HFFc6 (cell line): Measurements from ENCODE around the gene MKRN1. TPM values are rescaled to one million over a fixed set of nuclear protein-coding genes. Genes with fewer than 3 reads are reported as not detected.
"Not testable (repeated sequence)": the region's sequence is repeated elsewhere in the genome, so short reads cannot be mapped to it uniquely, and the experiment has no call there.

Source experiments
- DNase-seq: peaks from one replicate; pipeline ENCODE4 v3.0.0-alpha.2; 2018
- H3K27ac Mint-ChIP-seq: 2 replicates; pipeline ENCODE4 v1.8.0; 2020; ENCODE audit warnings: mild to moderate bottlenecking, mixed read lengths
- H3K27me3 Mint-ChIP-seq: 2 replicates; pipeline ENCODE4 v1.8.0; 2021; ENCODE audit warnings: mild to moderate bottlenecking, moderate library complexity, mixed read lengths; ENCODE audit not compliant: insufficient read depth
- H3K36me3 Mint-ChIP-seq: 2 replicates; pipeline ENCODE4 v1.8.0; 2021; ENCODE audit warnings: low read depth, mixed read lengths
- H3K4me1 Mint-ChIP-seq: 2 replicates; pipeline ENCODE4 v1.8.0; 2020; ENCODE audit warnings: low read depth, mixed read lengths
- H3K4me3 Mint-ChIP-seq: 2 replicates; pipeline ENCODE4 v1.8.0; 2020; ENCODE audit warnings: mild to moderate bottlenecking, moderate library complexity, mixed read lengths
- H3K9me3 Mint-ChIP-seq: 2 replicates; pipeline ENCODE4 v1.8.0; 2020; ENCODE audit warnings: mild to moderate bottlenecking, mixed read lengths
- total RNA-seq, 6 experiments: library from RNA; stranded (reverse); fragmentation: NEBNext Ultra II Directional; extraction: Animal tissue kit (Norgen Biotek cat#: 25700); gene quantifications; 2 replicates in 1 of 6; 3 replicates in 5 of 6; pipeline ENCODE4 v1.2.3, GENCODE V29; 2021
- TF ChIP-seq, protein P1 (sequence below): fragments of 200-600 bp; sonication (generic); IDR thresholded peaks from 2 replicates; pipeline ENCODE4 v1.5.0; 2021; ENCODE audit warnings: antibody characterized with exemption, mild to moderate bottlenecking

MKRN1 gene
- total RNA-seq, 6 experiments from 2014 or later: 62.8 to 67.5 (median 64.3) TPM

DNA sequence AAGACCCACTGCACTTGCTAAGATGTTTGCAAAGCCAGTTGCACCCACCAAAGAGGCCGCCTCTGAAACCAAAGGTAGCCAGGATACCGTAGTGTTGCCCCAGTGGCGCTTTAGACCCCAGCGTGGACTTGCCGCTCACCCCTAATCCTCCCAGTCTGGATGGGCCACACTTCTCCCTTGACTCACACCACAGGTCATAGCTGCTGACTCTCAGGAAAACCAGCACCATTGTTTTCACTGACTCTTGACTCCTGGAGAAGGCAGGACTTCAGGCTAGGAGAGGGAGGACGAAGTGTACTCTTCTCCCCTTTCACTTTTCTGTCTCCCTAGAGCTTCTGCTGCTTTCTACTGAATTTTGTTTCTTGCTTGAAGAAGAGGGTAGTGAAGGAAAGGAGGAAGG lies 53.2 kb downstream of the MKRN1 start:
- Mint-ChIP-seq H3K36me3 (no peaks in the 10 kb centered on the region), H3K4me3 (no peak overlapping the region), H3K27me3 (peaks cover 30% of the 10 kb centered on the region), H3K9me3 (no peaks in the 10 kb centered on the region), H3K4me1 (no peaks in the 10 kb centered on the region), H3K27ac (no peak overlapping the region)
- TF ChIP-seq, protein P1, sequence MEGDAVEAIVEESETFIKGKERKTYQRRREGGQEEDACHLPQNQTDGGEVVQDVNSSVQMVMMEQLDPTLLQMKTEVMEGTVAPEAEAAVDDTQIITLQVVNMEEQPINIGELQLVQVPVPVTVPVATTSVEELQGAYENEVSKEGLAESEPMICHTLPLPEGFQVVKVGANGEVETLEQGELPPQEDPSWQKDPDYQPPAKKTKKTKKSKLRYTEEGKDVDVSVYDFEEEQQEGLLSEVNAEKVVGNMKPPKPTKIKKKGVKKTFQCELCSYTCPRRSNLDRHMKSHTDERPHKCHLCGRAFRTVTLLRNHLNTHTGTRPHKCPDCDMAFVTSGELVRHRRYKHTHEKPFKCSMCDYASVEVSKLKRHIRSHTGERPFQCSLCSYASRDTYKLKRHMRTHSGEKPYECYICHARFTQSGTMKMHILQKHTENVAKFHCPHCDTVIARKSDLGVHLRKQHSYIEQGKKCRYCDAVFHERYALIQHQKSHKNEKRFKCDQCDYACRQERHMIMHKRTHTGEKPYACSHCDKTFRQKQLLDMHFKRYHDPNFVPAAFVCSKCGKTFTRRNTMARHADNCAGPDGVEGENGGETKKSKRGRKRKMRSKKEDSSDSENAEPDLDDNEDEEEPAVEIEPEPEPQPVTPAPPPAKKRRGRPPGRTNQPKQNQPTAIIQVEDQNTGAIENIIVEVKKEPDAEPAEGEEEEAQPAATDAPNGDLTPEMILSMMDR: no peak
- DNase-seq: no peak

DNA sequence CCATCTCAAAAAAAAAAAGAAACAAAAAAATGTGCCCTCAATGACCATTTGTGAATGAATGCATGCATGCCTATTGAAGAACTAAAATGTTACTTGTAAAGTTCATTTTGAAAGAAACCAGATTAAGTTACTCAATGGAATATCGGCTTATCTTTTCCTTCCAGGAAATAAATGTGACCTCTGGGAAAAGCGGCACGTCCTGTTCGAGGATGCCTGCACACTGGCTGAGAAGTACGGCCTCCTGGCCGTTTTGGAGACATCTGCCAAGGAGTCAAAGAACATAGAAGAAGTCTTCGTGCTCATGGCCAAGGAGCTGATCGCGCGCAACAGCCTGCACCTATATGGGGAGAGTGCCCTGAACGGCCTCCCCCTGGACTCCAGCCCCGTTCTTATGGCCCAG lies 53.6 kb downstream of the MKRN1 start:
- TF ChIP-seq, protein P1: no peak
- Mint-ChIP-seq H3K36me3 (no peaks in the 10 kb centered on the region), H3K4me3 (no peak overlapping the region), H3K27me3 (peaks cover 33% of the 10 kb centered on the region), H3K4me1 (no peaks in the 10 kb centered on the region), H3K9me3 (no peaks in the 10 kb centered on the region), H3K27ac (no peak overlapping the region)
- no peak for DNase-seq

DNA sequence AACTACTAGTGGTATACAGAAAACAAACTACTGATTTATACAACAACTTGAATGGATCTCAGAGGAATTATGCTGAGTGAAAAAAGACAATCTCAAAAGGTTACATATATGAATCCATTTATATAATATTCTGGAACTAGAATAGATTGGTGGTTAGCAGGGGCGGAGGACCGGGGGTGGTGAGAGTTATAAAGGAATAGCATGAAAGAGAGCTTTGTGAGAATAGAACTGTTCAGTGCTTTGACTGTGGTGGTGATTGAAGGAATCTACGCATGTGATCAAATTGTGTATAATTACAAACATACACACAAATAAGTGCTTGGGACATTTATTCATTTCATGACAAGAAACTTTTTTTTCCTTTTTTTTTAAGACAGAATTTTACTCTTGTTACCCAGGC lies 55.8 kb downstream of the MKRN1 start:
- Mint-ChIP-seq H3K4me3 (no peak overlapping the region), H3K36me3 (no peaks in the 10 kb centered on the region), H3K9me3 (no peaks in the 10 kb centered on the region), H3K27ac (no peak overlapping the region), H3K4me1 (no peaks in the 10 kb centered on the region), H3K27me3 (peaks cover 27% of the 10 kb centered on the region)
- DNase-seq: no peak
- TF ChIP-seq, protein P1: no peak

DNA sequence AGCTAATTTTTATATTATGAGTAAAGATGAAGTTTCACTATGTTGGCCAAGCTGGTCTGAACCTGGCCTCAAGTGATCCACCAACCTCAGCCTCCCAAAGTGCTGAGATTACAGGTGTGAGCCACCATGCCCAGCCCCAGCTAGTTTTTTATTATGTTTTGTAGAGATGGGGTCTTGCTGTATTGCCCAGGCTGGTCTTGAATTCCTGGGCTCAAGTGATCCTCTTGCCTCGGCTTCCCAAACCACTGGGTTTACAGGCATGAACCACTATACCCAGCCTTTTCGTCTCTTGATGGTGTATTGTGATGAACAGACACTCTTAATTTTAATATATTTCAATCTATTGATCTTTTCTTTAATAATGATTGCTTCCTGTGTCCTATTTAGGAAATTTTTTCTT lies 57.8 kb downstream of the MKRN1 start:
- DNase-seq: no peak
- H3K9me3 Mint-ChIP-seq: no peaks in the 10 kb centered on the region
- TF ChIP-seq, protein P1: no peak
- H3K4me3 Mint-ChIP-seq: no peak overlapping the region
- no peaks in the 10 kb centered on the region for H3K36me3 Mint-ChIP-seq
- H3K27ac Mint-ChIP-seq: no peak overlapping the region
- H3K4me1 Mint-ChIP-seq: no peaks in the 10 kb centered on the region
- peaks cover 33% of the 10 kb centered on the region for H3K27me3 Mint-ChIP-seq

DNA sequence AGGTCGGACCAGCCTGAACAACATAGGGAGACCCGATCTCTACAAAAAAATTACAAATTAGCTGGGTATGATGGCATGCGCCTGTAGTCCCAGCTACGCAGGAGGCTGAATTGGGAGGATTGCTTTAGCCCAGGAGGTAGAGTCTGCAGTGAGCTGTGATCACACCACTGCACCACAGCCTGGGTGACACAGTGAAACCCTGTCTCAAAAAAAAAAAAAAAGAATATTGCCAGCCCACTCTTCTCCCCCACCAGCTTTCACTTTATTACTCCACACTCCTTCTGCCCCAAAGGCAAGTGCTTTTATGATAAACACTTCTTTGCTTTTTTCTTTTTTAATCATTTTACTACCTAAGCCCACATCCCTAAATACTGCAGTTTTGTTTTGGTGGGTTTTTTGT lies 60.7 kb downstream of the MKRN1 start:
- TF ChIP-seq, protein P1: no peak
- no peaks in the 10 kb centered on the region for H3K36me3 Mint-ChIP-seq

DNA sequence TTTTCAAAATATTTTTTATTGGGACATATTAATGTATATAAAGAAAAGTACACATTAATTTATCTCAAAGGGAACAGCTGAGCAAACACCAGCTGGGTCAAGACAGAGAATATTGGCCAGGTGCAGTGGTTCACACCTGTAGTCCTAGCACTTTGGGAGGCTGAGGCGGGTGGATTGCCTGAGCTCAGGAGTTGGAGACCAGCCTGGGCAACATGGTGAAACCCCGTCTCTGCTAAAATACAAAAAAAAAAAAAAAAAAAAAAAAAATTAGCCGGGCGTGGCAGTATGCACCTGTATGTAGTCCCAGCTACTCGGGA lies 61.2 kb downstream of the MKRN1 start:
- H3K27me3 Mint-ChIP-seq: peaks cover 45% of the 10 kb centered on the region
- H3K4me3 Mint-ChIP-seq, H3K27ac Mint-ChIP-seq, H3K36me3 Mint-ChIP-seq, H3K4me1 Mint-ChIP-seq, H3K9me3 Mint-ChIP-seq, DNase-seq: not testable (repeated sequence)

More for the DNA sequence above, 60.7 kb downstream of the MKRN1 start:
- H3K4me3 Mint-ChIP-seq: no peak overlapping the region
- H3K4me1 Mint-ChIP-seq: no peaks in the 10 kb centered on the region
- DNase-seq: no peak
- H3K27ac Mint-ChIP-seq: no peak overlapping the region
- H3K27me3 Mint-ChIP-seq: peaks cover 46% of the 10 kb centered on the region
- H3K9me3 Mint-ChIP-seq: no peaks in the 10 kb centered on the region
